ENCODE measurements around the gene LEF1.

DNA sequence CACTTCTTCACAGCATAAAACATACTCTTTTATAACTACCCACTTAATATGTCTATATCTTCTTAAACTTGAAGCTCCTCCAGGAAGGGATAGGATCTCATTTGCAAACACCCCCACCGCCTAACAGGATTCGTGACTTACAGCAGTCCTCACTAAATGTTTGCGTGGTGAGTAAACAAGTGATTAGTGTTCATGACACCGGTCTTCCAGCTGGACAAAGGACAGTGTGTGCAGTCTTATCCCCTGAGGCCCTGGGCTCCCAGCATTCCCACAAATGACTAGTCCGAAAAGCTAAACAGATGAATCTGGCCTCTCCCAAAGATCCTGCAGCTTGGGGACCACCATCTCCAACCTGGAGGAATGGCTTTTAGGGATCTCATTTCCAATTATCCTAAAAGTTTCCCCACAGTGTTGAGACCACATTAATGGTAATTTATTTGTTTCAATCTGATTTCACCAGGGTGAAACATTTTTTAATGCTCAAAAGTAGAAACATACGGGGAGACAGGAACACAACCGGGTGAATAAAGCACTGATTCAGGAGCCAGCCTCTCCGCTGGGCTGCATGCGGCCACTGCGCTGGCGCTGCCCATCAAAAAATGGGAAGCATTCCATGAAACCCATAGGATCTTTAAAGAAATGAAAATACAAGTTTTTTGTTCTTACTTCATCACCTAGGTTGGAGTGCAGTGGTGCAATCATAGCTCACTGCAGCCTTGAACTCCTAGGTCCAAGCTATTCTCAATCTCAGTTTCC lies 109.9 kb downstream of the LEF1 start:
- TF ChIP-seq, protein P1, sequence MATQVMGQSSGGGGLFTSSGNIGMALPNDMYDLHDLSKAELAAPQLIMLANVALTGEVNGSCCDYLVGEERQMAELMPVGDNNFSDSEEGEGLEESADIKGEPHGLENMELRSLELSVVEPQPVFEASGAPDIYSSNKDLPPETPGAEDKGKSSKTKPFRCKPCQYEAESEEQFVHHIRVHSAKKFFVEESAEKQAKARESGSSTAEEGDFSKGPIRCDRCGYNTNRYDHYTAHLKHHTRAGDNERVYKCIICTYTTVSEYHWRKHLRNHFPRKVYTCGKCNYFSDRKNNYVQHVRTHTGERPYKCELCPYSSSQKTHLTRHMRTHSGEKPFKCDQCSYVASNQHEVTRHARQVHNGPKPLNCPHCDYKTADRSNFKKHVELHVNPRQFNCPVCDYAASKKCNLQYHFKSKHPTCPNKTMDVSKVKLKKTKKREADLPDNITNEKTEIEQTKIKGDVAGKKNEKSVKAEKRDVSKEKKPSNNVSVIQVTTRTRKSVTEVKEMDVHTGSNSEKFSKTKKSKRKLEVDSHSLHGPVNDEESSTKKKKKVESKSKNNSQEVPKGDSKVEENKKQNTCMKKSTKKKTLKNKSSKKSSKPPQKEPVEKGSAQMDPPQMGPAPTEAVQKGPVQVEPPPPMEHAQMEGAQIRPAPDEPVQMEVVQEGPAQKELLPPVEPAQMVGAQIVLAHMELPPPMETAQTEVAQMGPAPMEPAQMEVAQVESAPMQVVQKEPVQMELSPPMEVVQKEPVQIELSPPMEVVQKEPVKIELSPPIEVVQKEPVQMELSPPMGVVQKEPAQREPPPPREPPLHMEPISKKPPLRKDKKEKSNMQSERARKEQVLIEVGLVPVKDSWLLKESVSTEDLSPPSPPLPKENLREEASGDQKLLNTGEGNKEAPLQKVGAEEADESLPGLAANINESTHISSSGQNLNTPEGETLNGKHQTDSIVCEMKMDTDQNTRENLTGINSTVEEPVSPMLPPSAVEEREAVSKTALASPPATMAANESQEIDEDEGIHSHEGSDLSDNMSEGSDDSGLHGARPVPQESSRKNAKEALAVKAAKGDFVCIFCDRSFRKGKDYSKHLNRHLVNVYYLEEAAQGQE (IDR thresholded peaks at IDR 0.05; ENCODE audit: unreplicated experiment) = no peak
- TF ChIP-seq, protein P2, sequence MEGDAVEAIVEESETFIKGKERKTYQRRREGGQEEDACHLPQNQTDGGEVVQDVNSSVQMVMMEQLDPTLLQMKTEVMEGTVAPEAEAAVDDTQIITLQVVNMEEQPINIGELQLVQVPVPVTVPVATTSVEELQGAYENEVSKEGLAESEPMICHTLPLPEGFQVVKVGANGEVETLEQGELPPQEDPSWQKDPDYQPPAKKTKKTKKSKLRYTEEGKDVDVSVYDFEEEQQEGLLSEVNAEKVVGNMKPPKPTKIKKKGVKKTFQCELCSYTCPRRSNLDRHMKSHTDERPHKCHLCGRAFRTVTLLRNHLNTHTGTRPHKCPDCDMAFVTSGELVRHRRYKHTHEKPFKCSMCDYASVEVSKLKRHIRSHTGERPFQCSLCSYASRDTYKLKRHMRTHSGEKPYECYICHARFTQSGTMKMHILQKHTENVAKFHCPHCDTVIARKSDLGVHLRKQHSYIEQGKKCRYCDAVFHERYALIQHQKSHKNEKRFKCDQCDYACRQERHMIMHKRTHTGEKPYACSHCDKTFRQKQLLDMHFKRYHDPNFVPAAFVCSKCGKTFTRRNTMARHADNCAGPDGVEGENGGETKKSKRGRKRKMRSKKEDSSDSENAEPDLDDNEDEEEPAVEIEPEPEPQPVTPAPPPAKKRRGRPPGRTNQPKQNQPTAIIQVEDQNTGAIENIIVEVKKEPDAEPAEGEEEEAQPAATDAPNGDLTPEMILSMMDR (conservative IDR thresholded peaks at IDR 0.05; ENCODE audit: low read depth in 2 of 2) = no peak
- TF ChIP-seq EZH2phosphoT487 (IDR thresholded peaks at IDR 0.05; ENCODE audit: unreplicated experiment) = no peak
- no peak for TF ChIP-seq POLR2AphosphoS5 (IDR thresholded peaks at IDR 0.05; ENCODE audit: low read depth)
- no peak for TF ChIP-seq EZH2 (IDR thresholded peaks at IDR 0.05; ENCODE audit: low read depth, unreplicated experiment)
- TF ChIP-seq ZNF114 (CRISPR knock-in tag; IDR thresholded peaks at IDR 0.05) = no peak
- no peak for TF ChIP-seq JUNB (IDR thresholded peaks at IDR 0.05; ENCODE audit: unreplicated experiment)
- TF ChIP-seq, protein P3, sequence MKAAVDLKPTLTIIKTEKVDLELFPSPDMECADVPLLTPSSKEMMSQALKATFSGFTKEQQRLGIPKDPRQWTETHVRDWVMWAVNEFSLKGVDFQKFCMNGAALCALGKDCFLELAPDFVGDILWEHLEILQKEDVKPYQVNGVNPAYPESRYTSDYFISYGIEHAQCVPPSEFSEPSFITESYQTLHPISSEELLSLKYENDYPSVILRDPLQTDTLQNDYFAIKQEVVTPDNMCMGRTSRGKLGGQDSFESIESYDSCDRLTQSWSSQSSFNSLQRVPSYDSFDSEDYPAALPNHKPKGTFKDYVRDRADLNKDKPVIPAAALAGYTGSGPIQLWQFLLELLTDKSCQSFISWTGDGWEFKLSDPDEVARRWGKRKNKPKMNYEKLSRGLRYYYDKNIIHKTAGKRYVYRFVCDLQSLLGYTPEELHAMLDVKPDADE (IDR thresholded peaks at IDR 0.05) = no peak

Data from GM23338 (cell line).